Activated gamma-delta T cell treated with anti-CD3 and anti-CD28 coated beads, Interleukin-2, amount 50 U/mL, for 16 hours (primary cell): ENCODE measurements around the gene TBXAS1.

Experiments
- DNase-seq: peaks from one replicate; pipeline ENCODE4 v3.0.0-alpha.2; 2020; ENCODE audit warnings: low read depth

The TBXAS1 gene

GRCh38 chr7:139829025-139829774 is at the start of gene TBXAS1:
Gene TBXAS1, plus strand, starts transcription at chr7:139829264. Its CDS starts 127 bp downstream, at chr7:139829391.
- no peak for DNase-seq

- DNase-seq = no peak
These were observed 46.1 kb upstream of the TBXAS1 start for GRCh38 chr7:139782932-139783331.

- DNase-seq = no peak
These were observed 45.2 kb upstream of the TBXAS1 start for GRCh38 chr7:139783647-139784385.

- DNase-seq = no peak
These were observed 44.4 kb upstream of the TBXAS1 start for GRCh38 chr7:139784648-139785047.

GRCh38 chr7:139791316-139791715 is 37.7 kb upstream of the TBXAS1 start:
- no peak for DNase-seq

GRCh38 chr7:139797607-139798006 is 31.5 kb upstream of the TBXAS1 start:
- no peak for DNase-seq

- no peak for DNase-seq
These were observed 30.8 kb upstream of the TBXAS1 start for GRCh38 chr7:139798221-139798620.

GRCh38 chr7:139798892-139799291 is 30.2 kb upstream of the TBXAS1 start:
- DNase-seq = no peak

- DNase-seq = no peak
These were observed 29.5 kb upstream of the TBXAS1 start for GRCh38 chr7:139799586-139799985.

- no peak for DNase-seq
These were observed 24.5 kb upstream of the TBXAS1 start for GRCh38 chr7:139804571-139804970.

- no peak for DNase-seq
These were observed 22.1 kb upstream of the TBXAS1 start for GRCh38 chr7:139807009-139807408.

- no peak for DNase-seq
These were observed 20.6 kb upstream of the TBXAS1 start for GRCh38 chr7:139808427-139808826.

GRCh38 chr7:139808846-139809442 is 20.1 kb upstream of the TBXAS1 start:
- DNase-seq = no peak

- DNase-seq = no peak
These were observed 18.0 kb upstream of the TBXAS1 start for GRCh38 chr7:139811066-139811465.

GRCh38 chr7:139813151-139813550 is 15.9 kb upstream of the TBXAS1 start:
- no peak for DNase-seq

GRCh38 chr7:139813689-139814088 is 15.4 kb upstream of the TBXAS1 start:
- DNase-seq = no peak

GRCh38 chr7:139817249-139817648 is 11.8 kb upstream of the TBXAS1 start:
- no peak for DNase-seq

GRCh38 chr7:139820089-139820488 is 9.0 kb upstream of the TBXAS1 start:
- no peak for DNase-seq

GRCh38 chr7:139821349-139822105 is 7.5 kb upstream of the TBXAS1 start:
- DNase-seq = no peak

- no peak for DNase-seq
These were observed 6.2 kb upstream of the TBXAS1 start for GRCh38 chr7:139822855-139823254.

- DNase-seq = no peak
These were observed 5.0 kb upstream of the TBXAS1 start for GRCh38 chr7:139823959-139824521.

GRCh38 chr7:139825666-139826290 is 3.3 kb upstream of the TBXAS1 start:
- no peak for DNase-seq
